GM20000 (cell line): ENCODE data around the gene PLCZ1.

ENCODE experiments used
- DNase-seq: peaks from one replicate; pipeline ENCODE4 v3.0.0; 2012; ENCODE audit warnings: low spot score
- TF ChIP-seq, protein P1 (sequence below): IDR thresholded peaks from 2 replicates; pipeline ENCODE4 v1.5.1; 2012; ENCODE audit warnings: mild to moderate bottlenecking, control low read depth; ENCODE audit errors: extremely low read depth, missing control alignments

PLCZ1 gene

DNA sequence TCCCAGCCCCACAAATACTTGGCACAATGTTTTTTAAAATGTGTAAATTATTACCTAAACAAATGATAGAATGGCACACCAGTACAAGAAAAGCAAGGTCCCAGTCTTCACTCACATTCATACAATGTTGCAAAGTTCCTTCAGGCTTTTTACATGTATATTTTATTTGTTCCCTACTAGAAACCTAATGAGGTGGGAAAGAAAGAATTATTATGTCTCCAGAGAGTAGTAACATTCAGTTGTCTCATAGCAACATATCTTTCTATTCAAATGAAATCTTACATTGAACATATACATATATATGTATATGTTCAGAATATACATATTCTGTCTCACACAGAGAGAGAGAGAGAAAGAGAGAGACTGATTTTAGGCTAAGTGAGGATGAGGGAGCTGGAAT, 85.2 kb downstream of the PLCZ1 start:
- no peak for DNase-seq
- TF ChIP-seq, protein P1, sequence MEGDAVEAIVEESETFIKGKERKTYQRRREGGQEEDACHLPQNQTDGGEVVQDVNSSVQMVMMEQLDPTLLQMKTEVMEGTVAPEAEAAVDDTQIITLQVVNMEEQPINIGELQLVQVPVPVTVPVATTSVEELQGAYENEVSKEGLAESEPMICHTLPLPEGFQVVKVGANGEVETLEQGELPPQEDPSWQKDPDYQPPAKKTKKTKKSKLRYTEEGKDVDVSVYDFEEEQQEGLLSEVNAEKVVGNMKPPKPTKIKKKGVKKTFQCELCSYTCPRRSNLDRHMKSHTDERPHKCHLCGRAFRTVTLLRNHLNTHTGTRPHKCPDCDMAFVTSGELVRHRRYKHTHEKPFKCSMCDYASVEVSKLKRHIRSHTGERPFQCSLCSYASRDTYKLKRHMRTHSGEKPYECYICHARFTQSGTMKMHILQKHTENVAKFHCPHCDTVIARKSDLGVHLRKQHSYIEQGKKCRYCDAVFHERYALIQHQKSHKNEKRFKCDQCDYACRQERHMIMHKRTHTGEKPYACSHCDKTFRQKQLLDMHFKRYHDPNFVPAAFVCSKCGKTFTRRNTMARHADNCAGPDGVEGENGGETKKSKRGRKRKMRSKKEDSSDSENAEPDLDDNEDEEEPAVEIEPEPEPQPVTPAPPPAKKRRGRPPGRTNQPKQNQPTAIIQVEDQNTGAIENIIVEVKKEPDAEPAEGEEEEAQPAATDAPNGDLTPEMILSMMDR, result no peak

DNA sequence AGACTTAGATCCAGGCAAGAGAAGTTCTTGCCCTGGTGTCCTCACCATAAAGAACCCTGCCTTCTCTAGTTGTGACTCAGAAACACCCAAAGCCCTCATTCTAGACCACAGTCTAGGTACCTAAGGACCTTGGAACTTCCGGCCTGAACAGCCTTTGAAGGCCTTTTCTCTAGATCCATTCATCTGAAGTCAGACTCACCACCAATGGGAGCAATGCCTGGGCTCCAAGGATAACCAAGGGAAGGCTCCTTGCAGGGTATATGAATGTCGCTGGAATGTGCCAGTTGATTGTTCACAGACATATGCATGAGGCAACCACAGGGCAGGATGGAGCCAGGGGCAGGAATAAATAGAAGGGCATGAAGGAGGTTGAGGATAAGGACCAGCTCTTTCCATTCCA, 86.3 kb downstream of the PLCZ1 start:
- TF ChIP-seq, protein P1, result no peak
- no peak for DNase-seq

DNA sequence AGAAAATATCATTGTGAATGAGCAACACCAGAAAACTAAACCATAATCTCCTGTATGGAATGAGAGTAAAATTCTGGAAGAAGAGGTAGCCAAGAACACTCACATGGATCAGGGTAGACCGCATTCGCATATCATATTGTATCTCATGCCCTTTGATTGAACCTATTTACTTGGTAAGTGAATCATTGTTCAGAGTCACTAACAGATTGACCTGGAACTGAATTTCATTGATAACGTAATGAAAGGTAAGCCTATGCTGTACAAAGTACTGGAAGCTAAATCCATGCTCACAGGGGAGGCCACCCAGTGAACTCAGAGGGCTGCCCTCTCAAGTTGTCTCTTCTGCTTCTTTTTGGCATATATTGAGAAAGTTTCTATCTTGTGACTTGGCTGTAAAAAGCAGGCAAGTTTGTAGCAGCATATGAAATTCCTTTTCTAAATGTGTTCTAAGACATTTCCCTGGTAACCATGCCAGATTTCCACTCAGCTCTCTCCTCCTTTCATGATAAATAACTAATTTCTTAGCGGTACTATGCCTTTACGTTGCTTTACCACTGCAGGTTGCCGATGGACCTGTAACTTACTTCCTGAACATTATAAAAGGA, 91.4 kb downstream of the PLCZ1 start:
- TF ChIP-seq, protein P1, result no peak
- no peak for DNase-seq

DNA sequence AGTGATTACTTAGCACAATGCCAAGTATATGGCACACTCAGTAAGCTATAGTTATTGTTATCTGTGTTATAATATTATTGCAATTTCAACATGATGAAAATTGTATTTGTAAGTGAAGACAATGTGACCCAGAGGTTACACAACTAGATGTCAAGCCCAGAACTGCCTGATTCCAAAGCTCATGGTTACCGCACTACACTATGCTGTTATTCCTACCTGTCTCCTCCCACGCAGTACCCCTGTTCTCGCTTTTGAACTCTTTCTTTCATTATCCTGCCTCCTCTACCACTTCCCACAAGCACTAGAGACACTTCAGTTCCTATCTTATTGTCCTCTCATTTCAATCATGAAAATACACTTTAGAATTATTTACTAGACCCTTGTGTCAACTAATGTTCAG, 93.2 kb downstream of the PLCZ1 start:
- DNase-seq, result no peak
- TF ChIP-seq, protein P1, result no peak

DNA sequence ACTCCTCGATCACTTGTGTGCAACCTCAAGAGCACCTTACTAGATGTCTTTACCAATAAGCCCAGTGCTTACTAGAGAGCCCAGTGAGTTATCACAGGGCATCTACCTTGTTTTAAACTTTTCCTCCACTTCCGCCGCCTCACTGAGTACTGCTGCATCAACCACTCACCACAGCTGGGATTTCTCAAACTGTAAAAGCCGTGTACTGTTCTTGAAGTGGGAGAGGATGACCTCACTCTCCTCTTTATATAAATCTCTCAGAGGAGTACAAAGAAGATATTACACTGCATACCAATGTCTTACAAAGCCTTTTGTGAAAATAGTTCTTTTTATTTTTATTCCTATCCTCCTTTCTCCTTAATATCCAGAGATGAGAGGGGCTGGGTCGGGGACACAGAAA, 94.1 kb downstream of the PLCZ1 start:
- TF ChIP-seq, protein P1, result no peak
- no peak for DNase-seq

DNA sequence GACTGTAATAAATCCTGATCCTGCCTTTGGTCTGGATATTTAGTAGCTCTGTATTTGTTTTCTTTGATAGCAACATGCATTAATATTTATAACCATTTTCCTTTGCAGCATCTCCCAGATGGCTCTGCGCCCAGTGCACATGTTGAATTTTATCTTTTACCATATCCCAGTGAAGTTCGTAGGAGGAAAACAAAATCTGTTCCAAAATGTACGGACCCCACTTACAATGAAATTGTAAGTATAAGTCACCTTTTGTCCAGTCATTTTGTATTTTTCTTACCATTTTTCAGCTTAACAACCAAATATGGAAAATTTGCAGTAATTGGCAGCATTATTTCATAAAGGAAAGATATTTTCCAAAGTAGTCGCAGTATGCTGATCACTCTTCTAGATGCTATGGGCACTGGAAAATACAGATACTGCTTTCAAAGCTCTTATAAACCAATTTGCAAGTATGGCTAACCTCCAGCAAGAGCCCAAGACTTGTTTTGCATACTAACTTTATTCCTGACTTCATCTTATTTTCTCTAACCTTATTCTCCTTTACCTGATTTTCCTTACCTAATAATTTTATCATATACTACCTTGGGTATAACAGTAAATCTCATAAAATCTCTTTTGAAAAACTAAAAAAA, 97.4 kb downstream of the PLCZ1 start:
- TF ChIP-seq, protein P1, result no peak
- no peak for DNase-seq

DNA sequence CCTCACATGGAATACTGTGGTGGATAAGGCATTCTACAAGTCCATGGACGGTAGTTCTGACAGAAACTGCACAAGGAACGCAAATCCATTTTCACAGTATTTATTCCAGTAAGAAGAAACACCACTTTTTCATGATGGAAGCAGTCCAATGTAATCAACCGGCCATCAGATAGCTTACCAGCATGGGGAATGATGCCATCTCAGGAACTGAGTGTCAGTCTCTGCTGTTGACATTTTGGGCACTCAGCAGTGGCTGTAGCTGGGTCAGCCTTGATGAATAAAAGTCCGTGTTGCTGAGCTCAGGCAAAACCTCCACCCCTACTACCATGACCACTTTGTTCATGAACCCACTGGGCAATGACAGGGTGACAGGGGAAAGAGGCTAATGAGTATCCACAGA, 103.4 kb downstream of the PLCZ1 start:
- TF ChIP-seq, protein P1, result no peak
- DNase-seq, result no peak
